ENCODE results near the gene RABGGTA. TPM values are rescaled to one million over a fixed set of nuclear protein-coding genes. Genes with fewer than 3 reads are reported as not detected.

Gene RABGGTA
- polyA plus RNA-seq, 3 donors: 34.5 to 125 (median 35.4) TPM

GRCh38 chr14:24278424-24278823, 7.0 kb upstream of the RABGGTA start:
- Histone ChIP-seq H3K4me3 (replicated peaks in 1 of 3; ENCODE audit: low read depth in 2 of 3, low read length in 3 of 3) (peak overlapping the region in 1 of 3 experiments; percentile 55), H3K36me3 (replicated peaks in 1 of 2; ENCODE audit: control insufficient read depth in 1 of 2, insufficient read depth in 2 of 2, low read length in 2 of 2) (no peaks in the 10 kb centered on the region), H3K27ac (ENCODE audit: low read depth in 1 of 2, low read length in 2 of 2) (peak overlapping the region; percentile 96 to 98)

More at GRCh38 chr14:24278424-24278823, 7.0 kb upstream of the RABGGTA start:
- DNase-seq: no peak
- H3K27ac Mint-ChIP-seq: peak overlapping the region; percentile 91 to 99 (median 95)
- H3K4me3 Mint-ChIP-seq: peak overlapping the region in 1 of 2 donors; percentile 27
- no peak for TF ChIP-seq CTCF (IDR thresholded peaks at IDR 0.05)
- H4K20me1 ChIP-seq (ENCODE audit: insufficient read depth, low read length): no peaks in the 10 kb centered on the region
- peaks cover 90% of the 10 kb centered on the region for H3K4me1 Mint-ChIP-seq
- H3K4me2 ChIP-seq (replicated peaks; ENCODE audit: extremely low read depth, low read length, poor library complexity, severe bottlenecking): peak overlapping the region; percentile 66
- WGBS (ENCODE audit: insufficient coverage): 96% methylated on average over 5 of the region's 5 CpGs
- peaks cover 0 to 4% (median 0%) of the 10 kb centered on the region in 3 donors for H3K27me3 Mint-ChIP-seq (ENCODE audit: low read depth in 3 of 3)
- no peaks in the 10 kb centered on the region for H3K9me3 ChIP-seq (replicated peaks in 1 of 2; ENCODE audit: control insufficient read depth in 1 of 2, insufficient read depth in 1 of 2, low read length in 2 of 2)
- H3K4me1 ChIP-seq (ENCODE audit: control insufficient read depth in 1 of 2, insufficient read depth in 2 of 2, low read length in 2 of 2): peaks cover 94 to 95% of the 10 kb centered on the region in 2 donors
- peaks cover 0 to 4% (median 0%) of the 10 kb centered on the region in 7 donors for H3K9me3 Mint-ChIP-seq
- H3K27me3 ChIP-seq (ENCODE audit: control insufficient read depth in 2 of 2, insufficient read depth in 2 of 2, low read length in 2 of 2): no peaks in the 10 kb centered on the region
- peaks cover 56% of the 10 kb centered on the region for H3K79me2 ChIP-seq (ENCODE audit: insufficient read depth, low read length)
- intact Hi-C loops (cut with micrococcal nuclease): loop anchor here in 1 of 2 donors (5.0 kb wide), 1 partner anchor 34 kb away; the partner anchor contains the start of genes LTB4R and LTB4R2
- H2AFZ ChIP-seq (ENCODE audit: insufficient read depth, low read depth, low read length, poor library complexity, severe bottlenecking): no peak overlapping the region
- H3K36me3 Mint-ChIP-seq: peaks cover 0 to 6% of the 10 kb centered on the region in 2 donors
- H3K9ac ChIP-seq (ENCODE audit: insufficient read depth, low read length, poor library complexity, severe bottlenecking): no peak overlapping the region
